Measurements from ENCODE around the gene A1CF.
"Not testable (repeated sequence)": the region's sequence is repeated elsewhere in the genome, so short reads cannot be mapped to it uniquely, and the experiment has no call there.

DNA sequence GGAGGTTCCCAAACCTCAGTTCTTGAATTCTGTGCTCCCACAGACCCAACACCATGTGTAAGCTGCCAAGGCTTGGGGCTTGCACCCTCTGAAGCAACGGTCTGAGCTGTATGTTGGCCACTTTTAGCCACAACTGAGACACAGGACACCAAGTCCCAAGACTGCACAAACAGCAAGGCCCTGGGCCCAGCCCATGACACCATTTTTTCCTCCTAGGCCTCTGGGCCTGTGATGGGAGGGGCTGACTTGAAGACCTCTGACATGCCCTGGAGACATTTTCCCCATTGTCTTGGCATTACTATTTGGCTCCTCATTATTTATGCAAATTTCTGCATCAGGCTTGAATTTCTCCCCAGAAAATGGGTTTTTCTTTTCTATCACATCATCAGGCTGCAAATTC lies 38.0 kb upstream of the A1CF start:
- TF ChIP-seq, protein P1, sequence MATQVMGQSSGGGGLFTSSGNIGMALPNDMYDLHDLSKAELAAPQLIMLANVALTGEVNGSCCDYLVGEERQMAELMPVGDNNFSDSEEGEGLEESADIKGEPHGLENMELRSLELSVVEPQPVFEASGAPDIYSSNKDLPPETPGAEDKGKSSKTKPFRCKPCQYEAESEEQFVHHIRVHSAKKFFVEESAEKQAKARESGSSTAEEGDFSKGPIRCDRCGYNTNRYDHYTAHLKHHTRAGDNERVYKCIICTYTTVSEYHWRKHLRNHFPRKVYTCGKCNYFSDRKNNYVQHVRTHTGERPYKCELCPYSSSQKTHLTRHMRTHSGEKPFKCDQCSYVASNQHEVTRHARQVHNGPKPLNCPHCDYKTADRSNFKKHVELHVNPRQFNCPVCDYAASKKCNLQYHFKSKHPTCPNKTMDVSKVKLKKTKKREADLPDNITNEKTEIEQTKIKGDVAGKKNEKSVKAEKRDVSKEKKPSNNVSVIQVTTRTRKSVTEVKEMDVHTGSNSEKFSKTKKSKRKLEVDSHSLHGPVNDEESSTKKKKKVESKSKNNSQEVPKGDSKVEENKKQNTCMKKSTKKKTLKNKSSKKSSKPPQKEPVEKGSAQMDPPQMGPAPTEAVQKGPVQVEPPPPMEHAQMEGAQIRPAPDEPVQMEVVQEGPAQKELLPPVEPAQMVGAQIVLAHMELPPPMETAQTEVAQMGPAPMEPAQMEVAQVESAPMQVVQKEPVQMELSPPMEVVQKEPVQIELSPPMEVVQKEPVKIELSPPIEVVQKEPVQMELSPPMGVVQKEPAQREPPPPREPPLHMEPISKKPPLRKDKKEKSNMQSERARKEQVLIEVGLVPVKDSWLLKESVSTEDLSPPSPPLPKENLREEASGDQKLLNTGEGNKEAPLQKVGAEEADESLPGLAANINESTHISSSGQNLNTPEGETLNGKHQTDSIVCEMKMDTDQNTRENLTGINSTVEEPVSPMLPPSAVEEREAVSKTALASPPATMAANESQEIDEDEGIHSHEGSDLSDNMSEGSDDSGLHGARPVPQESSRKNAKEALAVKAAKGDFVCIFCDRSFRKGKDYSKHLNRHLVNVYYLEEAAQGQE (IDR thresholded peaks at IDR 0.05) = not testable (repeated sequence)
- TF ChIP-seq, protein P2, sequence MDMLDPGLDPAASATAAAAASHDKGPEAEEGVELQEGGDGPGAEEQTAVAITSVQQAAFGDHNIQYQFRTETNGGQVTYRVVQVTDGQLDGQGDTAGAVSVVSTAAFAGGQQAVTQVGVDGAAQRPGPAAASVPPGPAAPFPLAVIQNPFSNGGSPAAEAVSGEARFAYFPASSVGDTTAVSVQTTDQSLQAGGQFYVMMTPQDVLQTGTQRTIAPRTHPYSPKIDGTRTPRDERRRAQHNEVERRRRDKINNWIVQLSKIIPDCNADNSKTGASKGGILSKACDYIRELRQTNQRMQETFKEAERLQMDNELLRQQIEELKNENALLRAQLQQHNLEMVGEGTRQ (IDR thresholded peaks at IDR 0.05) = not testable (repeated sequence)
- TF ChIP-seq, protein P3, sequence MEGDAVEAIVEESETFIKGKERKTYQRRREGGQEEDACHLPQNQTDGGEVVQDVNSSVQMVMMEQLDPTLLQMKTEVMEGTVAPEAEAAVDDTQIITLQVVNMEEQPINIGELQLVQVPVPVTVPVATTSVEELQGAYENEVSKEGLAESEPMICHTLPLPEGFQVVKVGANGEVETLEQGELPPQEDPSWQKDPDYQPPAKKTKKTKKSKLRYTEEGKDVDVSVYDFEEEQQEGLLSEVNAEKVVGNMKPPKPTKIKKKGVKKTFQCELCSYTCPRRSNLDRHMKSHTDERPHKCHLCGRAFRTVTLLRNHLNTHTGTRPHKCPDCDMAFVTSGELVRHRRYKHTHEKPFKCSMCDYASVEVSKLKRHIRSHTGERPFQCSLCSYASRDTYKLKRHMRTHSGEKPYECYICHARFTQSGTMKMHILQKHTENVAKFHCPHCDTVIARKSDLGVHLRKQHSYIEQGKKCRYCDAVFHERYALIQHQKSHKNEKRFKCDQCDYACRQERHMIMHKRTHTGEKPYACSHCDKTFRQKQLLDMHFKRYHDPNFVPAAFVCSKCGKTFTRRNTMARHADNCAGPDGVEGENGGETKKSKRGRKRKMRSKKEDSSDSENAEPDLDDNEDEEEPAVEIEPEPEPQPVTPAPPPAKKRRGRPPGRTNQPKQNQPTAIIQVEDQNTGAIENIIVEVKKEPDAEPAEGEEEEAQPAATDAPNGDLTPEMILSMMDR (IDR thresholded peaks at IDR 0.05) = not testable (repeated sequence)
- not testable (repeated sequence) for TF ChIP-seq TP53 (CRISPR knock-in tag; IDR thresholded peaks at IDR 0.05); POLR2A (IDR thresholded peaks at IDR 0.05; ENCODE audit: low read length); GATA3 (IDR thresholded peaks at IDR 0.05; ENCODE audit: borderline replicate concordance); TFCP2L1 (CRISPR knock-in tag; IDR thresholded peaks at IDR 0.05); RCOR1 (IDR thresholded peaks at IDR 0.05; ENCODE audit: low read depth, low read length); RNF2 (IDR thresholded peaks at IDR 0.05; ENCODE audit: borderline replicate concordance, low read depth); CBX8 (IDR thresholded peaks at IDR 0.05); HEYL (CRISPR knock-in tag; IDR thresholded peaks at IDR 0.05)
- TF ChIP-seq, protein P4, sequence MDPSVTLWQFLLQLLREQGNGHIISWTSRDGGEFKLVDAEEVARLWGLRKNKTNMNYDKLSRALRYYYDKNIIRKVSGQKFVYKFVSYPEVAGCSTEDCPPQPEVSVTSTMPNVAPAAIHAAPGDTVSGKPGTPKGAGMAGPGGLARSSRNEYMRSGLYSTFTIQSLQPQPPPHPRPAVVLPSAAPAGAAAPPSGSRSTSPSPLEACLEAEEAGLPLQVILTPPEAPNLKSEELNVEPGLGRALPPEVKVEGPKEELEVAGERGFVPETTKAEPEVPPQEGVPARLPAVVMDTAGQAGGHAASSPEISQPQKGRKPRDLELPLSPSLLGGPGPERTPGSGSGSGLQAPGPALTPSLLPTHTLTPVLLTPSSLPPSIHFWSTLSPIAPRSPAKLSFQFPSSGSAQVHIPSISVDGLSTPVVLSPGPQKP (IDR thresholded peaks at IDR 0.05; ENCODE audit: low read depth, low read length) = not testable (repeated sequence)
- TF ChIP-seq, protein P5, sequence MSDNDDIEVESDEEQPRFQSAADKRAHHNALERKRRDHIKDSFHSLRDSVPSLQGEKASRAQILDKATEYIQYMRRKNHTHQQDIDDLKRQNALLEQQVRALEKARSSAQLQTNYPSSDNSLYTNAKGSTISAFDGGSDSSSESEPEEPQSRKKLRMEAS (IDR thresholded peaks at IDR 0.05) = not testable (repeated sequence)
